Endothelial cell of hepatic sinusoid (primary cell): ENCODE measurements around the gene DEDD2.

Experiments
- in situ Hi-C: cut with HindIII; loops from 2 replicates; pipeline ENCODE4 v1.10.0; 2017; ENCODE audit warnings: low sequenced_read_pairs

The DEDD2 gene

DNA sequence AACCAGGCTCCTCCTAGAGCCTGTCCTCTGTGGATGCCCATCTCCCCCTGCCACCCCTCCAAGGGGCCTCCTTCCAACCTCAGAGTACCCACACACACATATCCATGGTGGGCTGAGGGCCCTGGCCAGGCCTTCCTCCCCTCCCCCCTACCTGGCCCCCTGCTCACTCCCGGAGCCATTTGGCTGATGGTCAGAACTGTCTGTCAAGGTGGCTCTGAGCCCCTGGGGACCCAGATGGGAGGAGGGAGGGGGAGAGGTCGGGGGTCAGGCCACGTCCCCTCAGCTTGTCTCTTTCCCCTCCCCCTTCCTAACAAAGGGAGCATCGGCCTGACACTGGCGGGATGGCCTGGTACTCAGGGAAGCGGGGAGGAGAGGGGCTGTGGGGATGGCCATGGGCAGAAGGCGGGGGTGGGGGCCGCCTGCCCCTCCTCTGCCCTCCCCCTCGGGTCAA is 66.5 kb downstream of the DEDD2 start:
- in situ Hi-C loops = no loop called here

DNA sequence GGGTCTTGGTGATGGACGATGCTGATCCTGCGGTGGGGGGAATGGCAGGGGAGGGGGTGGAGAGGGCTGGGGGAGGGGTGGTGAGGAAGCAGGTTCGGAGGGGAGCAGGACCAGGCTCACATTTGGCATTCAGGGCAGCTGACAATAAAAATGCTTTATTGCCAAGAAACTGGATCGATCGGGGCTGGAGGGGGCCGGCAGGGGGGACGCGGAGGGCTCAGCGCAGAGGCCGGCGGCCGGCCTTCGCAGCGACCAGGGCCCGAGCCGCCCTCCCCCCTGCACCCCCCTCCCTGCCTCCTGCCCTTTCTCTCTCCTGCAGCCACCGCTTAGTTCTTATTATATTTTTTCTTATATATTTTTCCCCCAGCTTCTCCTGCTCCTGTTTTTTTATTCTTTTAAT is 67.1 kb downstream of the DEDD2 start:
- in situ Hi-C loops = no loop called here

DNA sequence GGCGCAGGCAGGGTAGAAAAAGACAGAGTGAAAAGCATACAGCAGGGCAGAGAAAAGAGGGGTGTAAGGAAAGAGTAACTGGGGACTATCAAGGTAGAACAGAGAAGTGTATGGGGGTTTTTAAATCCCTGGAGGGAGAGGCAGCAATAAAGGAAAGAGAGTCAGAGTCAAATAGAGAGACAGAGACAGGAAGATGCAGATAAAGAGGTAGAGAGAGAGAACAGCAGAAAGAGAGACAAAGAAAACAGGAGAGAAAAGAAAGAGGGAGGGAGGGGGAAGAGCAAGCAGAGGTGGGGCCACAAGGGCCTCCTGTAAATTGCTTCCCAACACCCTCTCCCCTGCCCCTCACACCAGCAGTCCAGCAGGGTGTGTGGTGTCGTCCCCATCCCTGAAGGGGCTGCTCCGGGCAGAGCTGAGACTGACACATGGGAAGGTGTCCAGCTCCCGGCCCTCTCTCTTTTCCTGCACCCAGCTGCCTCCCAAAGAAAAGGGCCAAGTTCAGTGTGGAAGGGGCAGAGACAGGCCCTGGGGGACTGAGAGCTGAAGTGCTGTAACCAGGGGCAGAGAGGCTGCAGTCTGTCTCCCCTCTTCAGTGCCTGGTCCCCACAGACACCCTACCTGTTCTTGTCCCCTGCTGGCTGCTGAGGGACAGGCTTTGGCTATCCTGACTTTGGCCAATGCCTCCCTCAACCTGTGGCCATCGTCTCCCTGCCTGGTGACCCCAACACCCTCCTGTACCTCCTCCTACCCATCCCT is 67.9 kb downstream of the DEDD2 start:
- in situ Hi-C loops = loop anchor here (25.0 kb wide), 1 partner anchor 288 kb away; the partner anchor contains the start of genes CXCL17 and LIPE
